HepG2 (cell line): ENCODE results near the gene PIP4K2B. TPM values are rescaled to one million over a fixed set of nuclear protein-coding genes. Genes with fewer than 3 reads are reported as not detected.

Experiments used
- ATF2 ChIP-seq: sonication (generic); formaldehyde crosslinking; IDR thresholded peaks from 2 replicates; pipeline ENCODE4 v1.4.0; 2020; ENCODE audit warnings: missing genetic modification reagents
- CBFB ChIP-seq: sonication (generic); formaldehyde crosslinking; IDR thresholded peaks from 2 replicates; pipeline ENCODE4 v1.4.0; 2020; ENCODE audit warnings: missing genetic modification reagents
- CCDC6 ChIP-seq: sonication (generic); formaldehyde crosslinking; IDR thresholded peaks from 2 replicates; pipeline ENCODE4 v1.8.1; 2022; ENCODE audit warnings: mild to moderate bottlenecking, missing genetic modification reagents, moderate library complexity
- CREB3 ChIP-seq: sonication (generic); formaldehyde crosslinking; IDR thresholded peaks from 2 replicates; pipeline ENCODE4 v1.5.0; 2020; ENCODE audit warnings: missing genetic modification reagents
- FOXM1 ChIP-seq: sonication (generic); formaldehyde crosslinking; IDR thresholded peaks from 2 replicates; pipeline ENCODE4 v1.5.0; 2020; ENCODE audit warnings: missing genetic modification reagents
- GRHL1 ChIP-seq: sonication (generic); formaldehyde crosslinking; conservative IDR thresholded peaks from 2 replicates; pipeline ENCODE4 v1.8.0; 2022; ENCODE audit warnings: missing genetic modification reagents
- HDAC6 ChIP-seq: fragments of 200-600 bp; sonication (generic); IDR thresholded peaks from 2 replicates; pipeline ENCODE4 v1.7.0; 2017; ENCODE audit warnings: mild to moderate bottlenecking, antibody characterized with exemption, low read length, low read depth
- KLF13 ChIP-seq: sonication (generic); formaldehyde crosslinking; IDR thresholded peaks from 2 replicates; pipeline ENCODE4 v1.4.0; 2020; ENCODE audit warnings: mild to moderate bottlenecking, missing genetic modification reagents
- MAFF ChIP-seq: IDR thresholded peaks from 2 replicates; pipeline ENCODE4 v1.6.1; 2011; ENCODE audit warnings: low read depth, low read length, improper control_type of control experiment
- MEIS2 ChIP-seq: sonication (generic); formaldehyde crosslinking; IDR thresholded peaks from 2 replicates; pipeline ENCODE4 v1.9.0; 2021; ENCODE audit warnings: mild to moderate bottlenecking, missing genetic modification reagents
- PHF21A ChIP-seq: sonication (generic); formaldehyde crosslinking; IDR thresholded peaks from 2 replicates; pipeline ENCODE4 v1.5.0; 2020; ENCODE audit warnings: mild to moderate bottlenecking, missing genetic modification reagents
- RARA ChIP-seq: IDR thresholded peaks from 2 replicates; pipeline ENCODE4 v1.6.1; 2016; ENCODE audit warnings: missing genetic modification reagents, missing compliant biosample characterization
- RFX5 ChIP-seq: IDR thresholded peaks from 2 replicates; pipeline ENCODE4 v1.6.1; 2011; ENCODE audit warnings: low read depth, low read length, improper control_type of control experiment
- STAG1 ChIP-seq: sonication (generic); formaldehyde crosslinking; IDR thresholded peaks from 2 replicates; pipeline ENCODE4 v1.4.0; 2020; ENCODE audit warnings: missing genetic modification reagents
- TOPORS ChIP-seq: sonication (generic); formaldehyde crosslinking; IDR thresholded peaks from 2 replicates; pipeline ENCODE4 v1.8.0; 2023; ENCODE audit warnings: mild to moderate bottlenecking, missing genetic modification reagents
- YEATS4 ChIP-seq: sonication (generic); formaldehyde crosslinking; IDR thresholded peaks from 2 replicates; pipeline ENCODE4 v1.4.0; 2020; ENCODE audit warnings: missing genetic modification reagents, borderline replicate concordance
- ZBTB8A ChIP-seq: sonication (generic); formaldehyde crosslinking; IDR thresholded peaks from 2 replicates; pipeline ENCODE4 v1.4.0; 2020; ENCODE audit warnings: mild to moderate bottlenecking, low read depth, missing genetic modification reagents, borderline replicate concordance
- ZNF337 ChIP-seq: sonication (generic); formaldehyde crosslinking; IDR thresholded peaks from 2 replicates; pipeline ENCODE4 v1.5.1; 2020; ENCODE audit warnings: missing genetic modification reagents, low read depth, mild to moderate bottlenecking, borderline replicate concordance
- ZNF607 ChIP-seq: sonication (generic); formaldehyde crosslinking; IDR thresholded peaks from 2 replicates; pipeline ENCODE4 v1.5.1; 2020; ENCODE audit warnings: missing genetic modification reagents, mild to moderate bottlenecking, borderline replicate concordance
- ZNF609 ChIP-seq: sonication (generic); formaldehyde crosslinking; IDR thresholded peaks from 2 replicates; pipeline ENCODE4 v1.4.0; 2020; ENCODE audit warnings: mild to moderate bottlenecking, missing genetic modification reagents, borderline replicate concordance
- ZNF670 ChIP-seq: sonication (generic); formaldehyde crosslinking; IDR thresholded peaks from 2 replicates; pipeline ENCODE4 v1.8.0; 2022; ENCODE audit warnings: mild to moderate bottlenecking, missing genetic modification reagents, borderline replicate concordance
- polyA plus RNA-seq, 8 experiments: library from polyadenylated mRNA; depleted of rRNA in 3 of 8; stranded (reverse) in 7 of 8; unstranded in 1 of 8; fragments of >200 nt; fragmentation: Illumina TruSeq in 4 of 8; extraction: Trizol in 4 of 8; gene quantifications; 2 replicates each; pipeline versions ENCODE4 v1.2.1 to v1.2.3, GENCODE V29; 2011 to 2016; ENCODE audit warnings: low read depth in 4 of 8, missing spikeins in 1 of 8, mixed read lengths in 1 of 8; ENCODE audit not compliant: insufficient read depth in 1 of 8
- total RNA-seq, 5 experiments: library from RNA; depleted of rRNA; stranded (reverse); fragments of >200 nt; fragmentation: Illumina TruSeq; extraction: Trizol; gene quantifications; 2 replicates each; pipeline ENCODE4 v1.2.3, GENCODE V29; 2016; ENCODE audit warnings: low read depth in 1 of 5

The PIP4K2B gene
- total and polyA plus RNA-seq, 2 of the 13 experiments (the other 11 are each of a cell fraction or from before 2014, with no cell fraction given) = 20.4 to 54.0 TPM

- TF ChIP-seq ATF2 (CRISPR knock-in tag) (peak; percentile 38; the same call in 1 of the 2 replicates), MEIS2 (peak; percentile 75; the same call in 1 of the 2 replicates), ZNF337 (CRISPR knock-in tag) (no peak), YEATS4 (CRISPR knock-in tag) (peak; percentile 50; the same call in 1 of the 2 replicates), TOPORS (CRISPR knock-in tag) (no peak; the same call in 1 of the 2 replicates), PHF21A (peak; percentile 95), CCDC6 (CRISPR knock-in tag) (no peak), ZNF670 (CRISPR knock-in tag) (peak; percentile 75), ZNF609 (CRISPR knock-in tag) (peak; percentile 55; the same call in 1 of the 2 replicates), FOXM1 (CRISPR knock-in tag) (no peak), HDAC6 (no peak), CREB3 (CRISPR knock-in tag) (no peak), KLF13 (no peak), ZNF607 (no peak), CBFB (CRISPR knock-in tag) (peak; percentile 50; the same call in 1 of the 2 replicates), ZBTB8A (no peak), STAG1 (CRISPR knock-in tag) (no peak), MAFF (no peak), RFX5 (peak; percentile 58; the same call in 1 of the 2 replicates), RARA (CRISPR knock-in tag) (peak; percentile 89), GRHL1 (CRISPR knock-in tag) (no peak)
These were observed 53.1 kb downstream of the PIP4K2B start (continued) for GRCh38 chr17:38746004-38746848.
